ENCODE results near the gene KRTAP4-16.
"Not testable (repeated sequence)": the region's sequence is repeated elsewhere in the genome, so short reads cannot be mapped to it uniquely, and the experiment has no call there.

Gene KRTAP4-16

GRCh38 chr17:41119696-41120690 lies 18.0 kb upstream of the KRTAP4-16 start:
- FAIRE-seq = not testable (repeated sequence)

DNA sequence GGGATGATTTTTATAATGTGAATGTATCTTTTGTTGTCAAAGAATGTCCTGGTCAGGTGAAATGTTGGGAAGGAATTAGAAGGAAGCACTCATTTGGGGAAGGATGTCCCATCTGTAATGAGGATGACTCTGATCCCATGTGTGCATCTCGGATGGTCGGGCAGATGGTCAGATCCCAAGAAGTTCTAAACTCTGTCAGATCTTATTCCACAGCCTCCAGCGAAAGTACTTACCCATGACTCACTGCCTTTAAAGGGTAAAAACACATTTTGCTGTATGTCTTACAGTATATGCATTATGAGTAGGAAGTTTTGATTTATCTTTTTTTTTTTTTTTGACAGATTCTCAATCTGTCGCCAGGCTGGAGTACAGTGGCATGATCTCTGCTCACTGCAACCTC lies 16.7 kb upstream of the KRTAP4-16 start:
- DNase-seq (ENCODE audit: insufficient read length, low spot score) (no peak), FAIRE-seq (no peak)

More at GRCh38 chr17:41119696-41120690, 18.0 kb upstream of the KRTAP4-16 start:
- DNase-seq (ENCODE audit: insufficient read length, low spot score) = not testable (repeated sequence)

- FAIRE-seq; DNase-seq (ENCODE audit: insufficient read length, low spot score): not testable (repeated sequence)
These were observed 15.9 kb upstream of the KRTAP4-16 start, which contains the start of gene KRTAP4-11 for GRCh38 chr17:41117846-41118386. KRTAP4-11 (minus strand) TSS chr17:41118373; CDS start chr17:41118315, 58 bp downstream.

GRCh38 chr17:41116297-41116696 lies 14.3 kb upstream of the KRTAP4-16 start:
- no peak for FAIRE-seq
- no peak for DNase-seq (ENCODE audit: insufficient read length, low spot score)

DNA sequence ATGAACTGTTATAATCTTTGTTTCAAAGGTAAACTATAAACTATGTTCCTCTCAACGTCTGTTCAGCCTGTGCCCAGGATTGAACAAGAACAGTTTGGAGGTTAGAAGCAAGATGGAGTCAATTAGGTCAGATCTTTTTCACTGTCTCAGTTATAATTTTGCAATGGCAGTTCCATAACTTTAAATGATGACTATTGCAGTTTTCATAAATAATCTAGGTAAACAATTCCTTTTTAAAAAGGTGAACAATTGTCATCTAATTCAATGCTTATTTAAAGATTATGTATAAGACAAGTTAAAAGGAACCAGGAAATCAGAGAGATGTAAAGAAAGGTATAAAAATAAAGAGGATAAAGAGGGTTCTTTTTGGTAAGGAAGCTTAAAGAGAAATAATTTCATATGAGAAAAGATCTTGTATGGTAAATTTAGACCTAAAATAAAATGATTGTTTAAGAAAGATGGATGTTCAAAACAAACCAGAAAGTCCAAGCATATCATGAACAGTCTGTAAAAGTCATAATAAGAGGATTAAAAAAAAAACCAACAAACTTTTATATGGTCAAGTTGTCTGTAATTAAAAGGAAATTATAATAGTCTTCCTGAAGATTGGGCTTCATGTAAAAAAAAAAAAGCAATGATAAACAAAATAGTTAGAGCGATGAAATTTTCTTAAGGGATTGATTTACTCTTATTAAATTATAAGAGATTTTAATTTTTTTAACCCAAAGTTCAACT lies 9.3 kb upstream of the KRTAP4-16 start:
- DNase-seq (ENCODE audit: insufficient read length, low spot score) (no peak), FAIRE-seq (no peak)

GRCh38 chr17:41108728-41109386 lies 6.8 kb upstream of the KRTAP4-16 start:
- FAIRE-seq; DNase-seq (ENCODE audit: insufficient read length, low spot score): not testable (repeated sequence)

- DNase-seq (ENCODE audit: insufficient read length, low spot score) = no peak
- no peak for FAIRE-seq
These were observed 6.0 kb upstream of the KRTAP4-16 start for GRCh38 chr17:41107941-41108450.

- not testable (repeated sequence) for FAIRE-seq
These were observed 3.3 kb upstream of the KRTAP4-16 start, which contains the start of gene KRTAP4-9 for GRCh38 chr17:41105347-41105746. KRTAP4-9 (plus strand) TSS chr17:41105389; CDS start chr17:41105389, 0 bp downstream.

GRCh38 chr17:41104386-41105038 lies 2.5 kb upstream of the KRTAP4-16 start:
- FAIRE-seq; DNase-seq (ENCODE audit: insufficient read length, low spot score): not testable (repeated sequence)

More at GRCh38 chr17:41105347-41105746, 3.3 kb upstream of the KRTAP4-16 start, which contains the start of gene KRTAP4-9:
- DNase-seq (ENCODE audit: insufficient read length, low spot score) = not testable (repeated sequence)

GRCh38 chr17:41103896-41104295 lies 1.9 kb upstream of the KRTAP4-16 start:
- no peak for FAIRE-seq
- DNase-seq (ENCODE audit: insufficient read length, low spot score) = no peak

- DNase-seq (ENCODE audit: insufficient read length, low spot score); FAIRE-seq: not testable (repeated sequence)
These were observed 2.1 kb downstream of the KRTAP4-16 start for GRCh38 chr17:41099682-41100480.

DNA sequence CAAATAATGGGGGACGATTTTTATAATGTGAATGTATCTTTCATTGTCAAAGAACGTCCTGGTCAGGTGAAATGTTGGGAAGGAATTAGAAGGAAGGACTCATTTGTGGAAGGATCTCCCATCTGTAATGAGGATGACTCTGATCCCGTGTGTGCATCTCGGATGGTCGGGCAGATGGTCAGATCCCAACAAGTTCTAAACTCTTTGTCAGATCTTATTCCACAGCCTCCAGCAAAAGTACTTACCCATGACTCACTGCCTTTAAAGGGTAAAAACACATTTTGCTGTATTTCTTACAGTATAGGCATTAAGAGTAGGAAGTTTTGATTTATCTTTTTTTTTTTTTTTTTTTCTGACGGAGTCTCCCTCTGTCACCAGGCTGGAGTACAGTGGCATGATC lies 3.5 kb downstream of the KRTAP4-16 start:
- DNase-seq (ENCODE audit: insufficient read length, low spot score) = no peak
- no peak for FAIRE-seq

DNA sequence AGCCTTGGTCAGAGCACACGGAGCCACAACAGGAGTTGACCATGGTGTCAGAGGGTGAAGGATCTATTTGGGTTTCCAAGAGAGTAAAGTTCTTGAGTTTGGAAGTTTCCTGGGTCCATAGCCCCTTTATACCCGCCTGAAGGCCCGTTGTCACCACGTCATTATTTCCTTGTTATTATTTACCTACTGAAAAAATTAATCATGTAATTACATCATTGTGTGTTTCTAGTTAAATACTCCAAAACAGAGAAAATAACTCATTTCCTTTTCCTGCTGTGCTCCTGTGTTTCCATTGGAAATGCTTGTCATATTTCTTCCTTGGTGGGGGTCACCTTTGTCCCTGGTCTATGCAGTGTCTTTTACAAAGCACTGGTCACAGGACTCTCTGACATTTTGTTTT lies 4.0 kb downstream of the KRTAP4-16 start, which contains the start of gene KRTAP4-8:
TSS of gene KRTAP4-8 (minus strand) at position 101 of the 400 bp plus-strand sequence. CDS start at position 43, 58 bp downstream.
- DNase-seq (ENCODE audit: insufficient read length, low spot score) = no peak
- FAIRE-seq = no peak

DNA sequence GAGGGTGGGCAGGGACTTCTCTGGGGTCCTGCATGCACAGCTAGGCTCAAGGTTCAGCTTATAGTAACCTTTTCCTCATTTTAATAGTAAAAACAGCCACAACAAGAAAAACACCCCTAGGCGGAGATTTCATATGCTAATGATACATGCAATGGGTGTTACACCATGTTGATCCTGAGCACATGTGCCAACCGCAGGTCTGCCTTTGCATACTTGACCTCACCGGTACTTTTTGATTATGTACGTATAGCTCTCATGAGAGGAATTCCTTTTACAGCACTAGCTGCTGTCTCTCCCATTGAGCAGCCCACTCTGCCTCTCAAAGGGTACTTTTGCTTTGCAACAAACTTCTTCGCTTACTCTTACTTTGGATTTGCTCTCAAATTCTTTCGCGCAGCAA lies 6.0 kb downstream of the KRTAP4-16 start:
- no peak for DNase-seq (ENCODE audit: insufficient read length, low spot score)
- FAIRE-seq = no peak

DNA sequence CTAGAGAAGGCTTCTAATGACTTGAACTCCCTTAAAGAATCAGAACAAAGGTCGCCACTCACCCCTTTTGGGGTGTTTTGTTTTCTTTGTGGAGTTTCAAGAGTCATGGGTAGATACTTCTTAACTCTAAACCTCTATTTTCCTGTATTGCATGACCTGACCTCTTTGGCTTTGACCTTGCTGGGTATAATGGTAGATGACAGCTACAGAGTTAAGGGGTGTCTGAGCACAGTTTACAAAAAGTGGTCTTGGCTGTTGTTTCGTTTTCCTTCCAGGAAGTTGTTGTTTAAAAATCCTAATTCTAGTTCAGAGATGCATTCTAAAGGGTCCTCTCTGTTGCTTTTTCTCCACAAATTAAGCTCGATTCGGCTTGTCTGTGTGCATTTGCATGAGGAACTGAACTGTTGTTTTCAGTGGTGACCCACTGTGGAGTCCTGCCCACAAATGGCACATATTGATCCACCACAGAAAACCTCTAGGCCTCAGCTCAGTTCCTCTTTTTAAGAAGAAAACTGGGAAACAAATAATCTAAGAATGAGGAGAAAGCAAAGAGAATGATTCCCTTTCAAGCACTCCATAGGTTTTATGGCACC lies 13.2 kb downstream of the KRTAP4-16 start:
- DNase-seq (ENCODE audit: insufficient read length, low spot score); FAIRE-seq: not testable (repeated sequence)

DNA sequence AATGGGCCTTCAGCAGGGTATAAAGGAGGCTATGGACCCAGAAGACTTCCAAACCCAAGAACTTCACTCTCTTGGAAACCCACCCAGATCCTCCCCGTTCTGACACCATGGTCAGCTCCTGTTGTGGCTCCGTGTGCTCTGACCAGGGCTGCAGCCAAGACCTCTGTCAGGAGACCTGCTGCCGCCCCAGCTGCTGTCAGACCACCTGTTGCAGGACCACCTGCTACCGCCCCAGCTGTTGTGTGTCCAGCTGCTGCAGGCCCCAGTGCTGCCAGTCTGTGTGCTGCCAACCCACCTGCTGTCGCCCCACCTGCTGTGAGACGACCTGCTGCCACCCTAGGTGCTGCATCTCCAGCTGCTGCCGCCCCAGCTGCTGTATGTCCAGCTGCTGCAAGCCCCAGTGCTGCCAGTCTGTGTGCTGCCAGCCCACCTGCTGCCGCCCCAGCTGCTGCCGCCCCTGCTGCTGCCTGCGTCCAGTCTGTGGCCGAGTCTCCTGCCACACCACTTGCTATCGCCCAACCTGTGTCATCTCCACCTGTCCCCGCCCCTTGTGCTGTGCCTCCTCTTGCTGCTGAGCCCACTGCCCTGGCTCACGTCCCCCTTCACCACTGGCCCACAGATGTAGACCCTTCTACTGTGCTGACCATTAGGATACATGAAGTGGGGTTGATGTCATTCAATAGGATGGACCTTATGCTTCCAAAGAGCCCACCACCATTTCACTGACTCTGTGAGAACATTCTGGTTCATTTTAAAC lies 17.7 kb downstream of the KRTAP4-16 start, which contains the start of gene KRTAP4-7:
TSS of gene KRTAP4-7 (plus strand) at position 51 of the 757 bp plus-strand sequence. CDS start at position 108, 57 bp downstream.
- DNase-seq (ENCODE audit: insufficient read length, low spot score); FAIRE-seq: not testable (repeated sequence)

GRCh38 chr17:41083427-41083826 lies 18.6 kb downstream of the KRTAP4-16 start:
- DNase-seq (ENCODE audit: insufficient read length, low spot score); FAIRE-seq: not testable (repeated sequence)

All from GM19239 (cell line).